Loucy (cell line): ENCODE results near the gene CNKSR3.

ENCODE experiments used
- H2AFZ ChIP-seq: fragments of 200-600 bp; sonication (generic); 2 replicates; pipeline ENCODE4 v1.6.0; 2016; ENCODE audit warnings: antibody characterized with exemption, mild to moderate bottlenecking, low read length, moderate library complexity
- H3F3A ChIP-seq: fragments of 200-600 bp; 2 replicates; pipeline ENCODE4 v1.6.0; 2016; ENCODE audit warnings: antibody characterized with exemption, low read depth, mild to moderate bottlenecking
- H3K27me3 ChIP-seq: fragments of 200-600 bp; sonication (generic); 2 replicates; pipeline ENCODE4 v1.6.1; 2014; ENCODE audit warnings: low read length, mild to moderate bottlenecking; ENCODE audit not compliant: insufficient read depth, poor library complexity, severe bottlenecking
- H3K36me3 ChIP-seq: fragments of 200-600 bp; sonication (generic); 2 replicates; pipeline ENCODE4 v1.6.1; 2016; ENCODE audit warnings: low read length; ENCODE audit not compliant: insufficient read depth
- H3K4me1 ChIP-seq: fragments of 200-600 bp; sonication (generic); 2 replicates; pipeline ENCODE4 v1.5.1; 2014; ENCODE audit warnings: low read length, mild to moderate bottlenecking; ENCODE audit not compliant: insufficient read depth, poor library complexity, severe bottlenecking
- H3K4me2 ChIP-seq: fragments of 200-600 bp; sonication (generic); 2 replicates; pipeline ENCODE4 v1.6.0; 2014; ENCODE audit warnings: antibody characterized with exemption, low read length, low read depth, mild to moderate bottlenecking; ENCODE audit not compliant: poor library complexity, severe bottlenecking
- H3K4me3 ChIP-seq: fragments of 200-600 bp; sonication (generic); 2 replicates; pipeline ENCODE4 v1.5.1; 2014; ENCODE audit warnings: low read length, mild to moderate bottlenecking, mixed read lengths; ENCODE audit not compliant: poor library complexity, severe bottlenecking
- H3K79me2 ChIP-seq: fragments of 200-600 bp; sonication (generic); 2 replicates; pipeline ENCODE4 v1.6.1; 2014; ENCODE audit warnings: low read length; ENCODE audit not compliant: insufficient read depth
- H3K9ac ChIP-seq: fragments of 200-600 bp; sonication (generic); 2 replicates; pipeline ENCODE4 v1.6.0; 2014; ENCODE audit warnings: mild to moderate bottlenecking, low read depth, low read length, moderate library complexity; ENCODE audit not compliant: poor library complexity, severe bottlenecking
- H3K9me2 ChIP-seq: fragments of 200-600 bp; sonication (generic); replicated peaks from 2 replicates; pipeline ENCODE4 v1.6.1; 2016; ENCODE audit warnings: low read depth, low read length, mixed read lengths
- H3K9me3 ChIP-seq: fragments of 200-600 bp; sonication (generic); 2 replicates; pipeline ENCODE4 v1.6.1; 2014; ENCODE audit warnings: mild to moderate bottlenecking, antibody characterized with exemption, low read length, low read depth; ENCODE audit not compliant: insufficient read depth
- H4K20me1 ChIP-seq: fragments of 200-600 bp; sonication (generic); 2 replicates; pipeline ENCODE4 v1.6.0; 2014; ENCODE audit warnings: antibody characterized with exemption, low read length, mild to moderate bottlenecking; ENCODE audit not compliant: insufficient read depth, poor library complexity, severe bottlenecking
- CTCF ChIP-seq: fragments of 200-600 bp; sonication (generic); conservative IDR thresholded peaks from 2 replicates; pipeline ENCODE4 v1.5.1; 2014; ENCODE audit warnings: mild to moderate bottlenecking, antibody characterized with exemption, low read length
- EZH2phosphoT487 ChIP-seq: fragments of 200-600 bp; IDR thresholded peaks from 2 replicates; pipeline ENCODE4 v1.6.1; 2018; ENCODE audit warnings: antibody characterized with exemption, mild to moderate bottlenecking, moderate library complexity, borderline replicate concordance

The CNKSR3 gene

GRCh38 chr6:154363821-154364220 is 146.7 kb downstream of the CNKSR3 start:
- Histone ChIP-seq H4K20me1 (no peaks in the 10 kb centered on the region), H3K4me3 (no peak overlapping the region), H3K79me2 (no peaks in the 10 kb centered on the region), H3K4me2 (no peak overlapping the region), H3K27me3 (no peaks in the 10 kb centered on the region), H3K9ac (no peak overlapping the region), H3F3A (no peaks in the 10 kb centered on the region), H2AFZ (no peak overlapping the region), H3K9me3 (no peaks in the 10 kb centered on the region), H3K36me3 (no peaks in the 10 kb centered on the region), H3K4me1 (no peaks in the 10 kb centered on the region), H3K9me2 (no peaks in the 10 kb centered on the region)
- TF ChIP-seq CTCF: no peak
- TF ChIP-seq EZH2phosphoT487: no peak

GRCh38 chr6:154361476-154361875 is 149.0 kb downstream of the CNKSR3 start:
- no peaks in the 10 kb centered on the region for H3K36me3 ChIP-seq
- H3K79me2 ChIP-seq: no peaks in the 10 kb centered on the region
- H2AFZ ChIP-seq: no peak overlapping the region
- no peak overlapping the region for H3K9ac ChIP-seq
- TF ChIP-seq CTCF (no peak), EZH2phosphoT487 (no peak)
- H3K4me2 ChIP-seq: no peak overlapping the region
- H3F3A ChIP-seq: no peaks in the 10 kb centered on the region
- H3K27me3 ChIP-seq: no peaks in the 10 kb centered on the region
- no peak overlapping the region for H3K4me3 ChIP-seq
- H3K4me1 ChIP-seq: no peaks in the 10 kb centered on the region
- H3K9me3 ChIP-seq: no peaks in the 10 kb centered on the region
- H4K20me1 ChIP-seq: no peaks in the 10 kb centered on the region
- H3K9me2 ChIP-seq: no peaks in the 10 kb centered on the region

- Histone ChIP-seq H3K4me2 (no peak overlapping the region), H3K9me2 (no peaks in the 10 kb centered on the region), H3K9me3 (no peaks in the 10 kb centered on the region), H3K4me3 (no peak overlapping the region), H3F3A (no peaks in the 10 kb centered on the region), H4K20me1 (no peaks in the 10 kb centered on the region), H3K9ac (no peak overlapping the region), H3K27me3 (no peaks in the 10 kb centered on the region), H3K4me1 (no peaks in the 10 kb centered on the region), H3K79me2 (no peaks in the 10 kb centered on the region), H3K36me3 (no peaks in the 10 kb centered on the region), H2AFZ (no peak overlapping the region)
- TF ChIP-seq CTCF: no peak
- TF ChIP-seq EZH2phosphoT487: no peak
Observed at GRCh38 chr6:154360476-154360875, 150.0 kb downstream of the CNKSR3 start.
